GM12873 (cell line): Measurements from ENCODE around the gene NDFIP1.

ENCODE experiments used
- CTCF ChIP-seq: IDR thresholded peaks from 2 replicates; pipeline ENCODE4 v1.5.1; 2012; ENCODE audit warnings: low read depth, mild to moderate bottlenecking, moderate library complexity, low read length, control low read depth; ENCODE audit not compliant: insufficient read depth; ENCODE audit errors: missing control alignments

NDFIP1 gene

DNA sequence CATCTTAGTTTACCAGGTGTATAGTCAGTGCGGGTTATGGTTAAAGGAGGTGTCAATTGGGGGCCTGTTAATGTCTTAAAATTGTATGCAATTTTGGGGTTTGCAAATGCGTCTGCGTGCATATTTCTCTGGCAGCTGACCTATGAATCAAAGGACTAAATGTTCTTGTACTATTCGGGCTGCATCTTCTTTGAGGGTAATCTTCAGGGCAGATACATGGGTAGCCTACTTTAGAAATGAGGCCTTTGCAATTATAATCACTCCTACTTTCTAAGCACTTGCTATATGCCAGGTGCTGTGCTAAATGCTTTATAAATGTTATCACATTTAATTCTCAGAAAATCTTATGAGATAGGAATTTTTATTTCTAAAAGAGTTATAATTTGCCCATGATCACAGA lies 58.2 kb downstream of the NDFIP1 start:
- no peak for TF ChIP-seq CTCF

DNA sequence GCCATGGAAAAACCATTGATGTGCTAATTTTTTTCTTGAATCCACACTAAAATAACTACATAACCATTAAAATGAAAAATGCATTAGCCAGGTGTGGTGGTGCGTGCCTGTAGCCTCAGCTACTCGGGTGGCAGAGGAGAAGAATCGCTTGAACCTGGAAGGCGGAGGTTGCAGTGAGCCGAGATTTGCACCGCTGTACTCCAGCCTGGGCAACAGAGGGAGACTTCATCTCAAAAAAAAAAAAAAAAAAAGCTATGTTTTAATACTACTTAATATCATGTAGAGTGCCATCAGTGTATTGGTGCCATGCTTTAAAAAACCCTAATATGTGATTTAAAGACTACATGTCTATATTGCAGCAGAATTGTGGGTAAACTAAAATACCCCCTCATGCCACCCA lies 58.9 kb downstream of the NDFIP1 start:
- TF ChIP-seq CTCF = no peak

- no peak for TF ChIP-seq CTCF
Observed at GRCh38 chr5:142168365-142168764, 59.8 kb downstream of the NDFIP1 start.

- TF ChIP-seq CTCF = no peak
Observed at GRCh38 chr5:142170254-142170953, 61.8 kb downstream of the NDFIP1 start.

- TF ChIP-seq CTCF = no peak
Observed at GRCh38 chr5:142171270-142171669, 62.7 kb downstream of the NDFIP1 start.

DNA sequence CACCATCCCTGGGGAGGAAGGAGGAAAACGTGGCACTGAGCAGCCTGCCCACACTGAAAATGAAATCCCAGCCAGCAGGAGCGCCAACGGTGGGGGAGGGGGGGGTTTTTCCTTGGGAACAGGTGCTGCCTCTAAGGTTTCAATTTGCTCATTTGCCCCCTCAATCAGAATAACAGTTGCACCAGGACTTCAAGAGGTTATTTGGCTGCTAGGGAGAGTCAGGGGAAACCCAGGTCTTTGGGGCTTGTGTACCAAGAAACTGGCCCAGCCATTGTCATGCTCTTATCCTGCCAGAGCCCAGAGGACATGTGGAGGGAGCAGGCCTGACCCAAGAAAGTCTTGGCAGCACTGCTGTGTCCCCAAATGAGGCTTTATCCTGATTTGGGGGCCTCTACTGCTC lies 66.5 kb downstream of the NDFIP1 start:
- no peak for TF ChIP-seq CTCF

GRCh38 chr5:142175461-142176142 lies 67.0 kb downstream of the NDFIP1 start:
- no peak for TF ChIP-seq CTCF
